Activated T-cell treated with anti-CD3 and anti-CD28 coated beads, Interleukin-2, amount 50 U/mL, for 1 hour (primary cell): ENCODE data around the gene CDK6.

ENCODE experiments used
- DNase-seq: peaks from one replicate; pipeline ENCODE4 v3.0.0-alpha.2; 2020

CDK6 gene

GRCh38 chr7:92636018-92636560 lies 200.3 kb downstream of the CDK6 start:
- DNase-seq, result no peak

- no peak for DNase-seq
Measured at GRCh38 chr7:92635538-92635937, 200.8 kb downstream of the CDK6 start.

- DNase-seq, result no peak
Measured at GRCh38 chr7:92634924-92635519, 201.4 kb downstream of the CDK6 start.

DNA sequence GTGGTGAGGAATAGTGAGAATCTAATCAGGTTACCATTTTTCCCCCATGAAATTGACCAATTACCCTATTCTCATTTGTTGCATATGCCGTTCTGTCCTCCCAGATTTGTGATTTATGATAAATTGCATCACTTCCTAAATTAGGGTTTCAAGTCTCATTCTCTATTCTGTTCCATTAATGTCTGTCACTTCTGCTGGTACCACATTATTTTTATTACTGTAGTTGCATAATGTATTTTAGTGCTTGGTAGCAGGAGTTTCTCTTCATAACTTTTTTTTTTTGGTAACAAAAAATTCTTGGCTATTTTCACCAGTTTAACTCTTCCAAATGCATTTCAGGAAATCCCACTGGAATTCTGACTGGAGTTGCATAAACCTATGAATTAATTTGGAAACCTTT lies 202.2 kb downstream of the CDK6 start:
- no peak for DNase-seq

DNA sequence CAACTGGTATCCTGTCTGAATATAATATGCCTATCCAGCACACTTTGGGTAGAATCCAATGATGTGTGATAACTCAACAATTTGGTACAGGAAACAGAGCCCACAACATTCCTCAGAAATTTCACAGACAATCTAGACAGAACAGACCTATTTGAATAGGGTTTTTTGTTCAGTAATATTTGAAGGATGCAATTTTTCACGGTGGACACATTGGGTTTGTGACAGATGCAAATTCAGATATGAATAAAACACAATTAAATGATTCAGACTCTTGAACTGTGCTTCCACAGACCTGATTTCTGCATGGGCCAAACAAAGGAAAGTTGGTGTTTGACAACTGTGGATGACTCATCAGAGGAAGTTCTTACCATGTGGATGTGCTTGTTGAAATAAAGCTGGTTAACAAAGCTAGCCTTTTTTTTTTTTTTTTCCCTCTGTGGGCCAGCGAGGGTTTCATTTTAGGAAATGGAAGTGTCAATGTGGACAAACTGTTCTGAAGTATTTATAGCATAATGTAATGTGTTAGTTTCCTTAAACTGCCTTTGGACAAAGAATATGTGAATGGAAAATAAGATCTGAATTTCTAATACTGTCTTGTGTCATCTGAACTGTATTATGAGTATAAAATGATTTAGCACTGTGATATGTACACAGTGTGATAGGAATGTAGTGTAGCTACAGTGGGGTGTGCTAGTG lies 203.0 kb downstream of the CDK6 start:
- DNase-seq, result no peak

- DNase-seq, result no peak
Measured at GRCh38 chr7:92632791-92633190, 203.6 kb downstream of the CDK6 start.

DNA sequence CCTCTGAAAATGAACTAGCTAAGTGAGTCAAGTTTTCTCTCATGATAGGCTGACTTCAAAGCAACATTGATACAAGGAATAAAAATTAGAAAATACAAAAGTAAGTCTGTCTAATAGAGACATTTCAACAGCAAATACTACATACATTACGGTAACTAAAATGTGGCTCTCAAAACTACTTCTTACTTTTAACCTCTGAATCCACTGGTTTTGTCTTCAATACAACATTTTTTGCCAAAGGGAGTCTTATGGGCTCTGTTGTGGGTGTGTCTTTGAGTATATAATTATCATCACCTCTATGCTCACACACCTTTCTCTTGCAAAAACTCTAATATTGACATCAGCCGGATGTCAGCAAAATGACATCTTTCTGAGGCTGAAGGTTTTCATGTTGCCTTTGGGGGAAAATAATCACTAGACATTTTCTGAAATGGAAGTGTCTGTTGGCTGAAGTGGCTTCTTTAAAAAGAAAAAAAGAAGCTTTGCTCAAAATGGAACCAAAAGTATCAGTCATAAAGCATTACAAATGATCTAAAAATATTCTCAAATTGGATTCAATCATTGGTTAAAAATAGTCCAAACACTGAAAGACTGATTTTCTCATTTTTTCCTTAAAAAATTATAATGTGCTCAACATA lies 204.4 kb downstream of the CDK6 start:
- no peak for DNase-seq

DNA sequence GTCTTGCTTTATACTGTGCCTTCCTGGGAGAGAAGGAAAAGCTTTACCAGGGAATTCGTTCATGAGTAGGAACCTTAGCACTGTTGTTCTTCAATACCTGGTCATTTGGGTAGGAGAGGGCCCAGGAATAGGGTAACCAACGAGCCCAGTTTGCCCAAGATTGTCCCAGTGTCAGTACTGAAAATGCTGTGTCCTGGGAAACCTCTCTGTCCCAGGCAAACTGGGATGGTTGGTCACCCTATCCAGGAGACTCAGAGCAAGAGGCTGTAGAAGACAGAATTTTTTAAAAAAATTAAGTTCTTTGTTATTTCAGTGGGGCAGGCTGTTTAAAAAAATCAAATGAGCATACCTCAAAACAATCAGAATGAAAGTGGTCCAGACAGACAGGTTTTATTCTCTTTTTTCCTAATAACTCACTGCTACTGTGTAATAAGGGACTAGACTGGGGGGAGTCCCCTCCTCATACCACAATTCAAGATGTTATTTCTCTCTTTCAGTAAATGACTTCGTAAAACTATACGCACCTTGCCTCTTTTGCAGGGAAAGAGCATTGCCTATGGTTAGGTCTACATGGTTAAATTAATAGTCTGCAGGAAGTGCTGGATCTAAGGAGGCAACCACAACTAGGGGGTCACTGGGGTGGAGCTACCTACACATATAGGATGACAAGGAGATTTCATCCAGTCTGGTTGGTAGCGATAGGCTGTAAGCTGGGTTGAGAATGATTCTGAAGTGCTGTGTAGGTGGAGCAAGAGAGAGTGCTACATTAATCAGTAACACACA lies 205.1 kb downstream of the CDK6 start:
- no peak for DNase-seq

- no peak for DNase-seq
Measured at GRCh38 chr7:92629779-92630178, 206.6 kb downstream of the CDK6 start.

- DNase-seq, result no peak
Measured at GRCh38 chr7:92627956-92628355, 208.4 kb downstream of the CDK6 start.

- DNase-seq, result no peak
Measured at GRCh38 chr7:92626281-92626809, 210.0 kb downstream of the CDK6 start.

DNA sequence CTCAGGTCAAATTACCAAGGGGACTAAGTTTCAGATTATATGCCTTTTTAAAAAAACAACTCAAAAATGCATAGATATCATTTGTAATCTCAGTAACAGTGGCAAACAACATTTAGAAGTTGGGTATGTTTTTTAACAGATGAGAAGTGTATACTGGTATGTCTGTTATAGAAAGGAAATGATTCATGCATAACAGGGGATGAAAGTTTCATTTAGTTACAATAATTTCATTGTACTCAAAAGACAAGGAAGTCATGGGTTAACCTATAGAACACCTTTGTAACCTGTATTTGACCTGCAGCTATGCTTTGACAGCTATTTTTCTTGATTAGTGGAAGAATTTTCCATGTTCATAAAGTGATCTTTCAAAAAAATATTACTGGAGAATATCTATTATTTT lies 210.8 kb downstream of the CDK6 start:
- no peak for DNase-seq

DNA sequence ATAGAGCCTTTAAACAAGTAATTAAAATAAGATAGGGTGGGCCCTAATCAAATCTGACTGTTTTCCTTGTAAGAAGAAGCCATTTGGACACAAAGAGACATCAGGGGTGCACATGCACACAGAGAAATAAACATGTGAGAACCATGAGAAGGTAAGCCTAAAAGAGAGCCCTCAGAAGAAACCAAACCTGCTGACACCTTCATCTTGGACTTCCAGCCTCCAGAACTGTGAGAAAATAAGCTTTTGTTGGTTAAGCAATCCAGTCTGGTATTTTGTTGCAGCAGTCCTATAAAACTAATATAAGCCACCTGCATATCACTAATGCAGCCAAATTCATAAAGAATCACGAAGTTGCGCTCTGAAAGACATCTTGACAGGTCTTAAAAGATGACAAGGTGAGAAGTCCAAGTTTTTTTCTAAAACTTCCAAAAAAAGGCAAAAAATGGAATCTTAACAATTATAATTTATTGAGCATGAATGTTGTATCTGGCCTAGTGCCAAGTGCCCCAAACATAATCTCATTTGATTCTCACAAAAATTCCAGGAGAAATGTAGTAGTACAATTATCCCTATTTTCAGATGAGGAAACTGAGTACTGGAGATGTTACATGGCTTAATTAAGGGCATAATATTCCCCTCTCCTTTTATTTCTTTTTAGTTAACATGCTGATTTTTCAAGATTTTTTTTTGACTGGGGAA lies 211.9 kb downstream of the CDK6 start:
- no peak for DNase-seq

GRCh38 chr7:92623544-92623943 lies 212.8 kb downstream of the CDK6 start:
- no peak for DNase-seq

GRCh38 chr7:92622685-92623084 lies 213.7 kb downstream of the CDK6 start:
- DNase-seq, result no peak

- DNase-seq, result no peak
Measured at GRCh38 chr7:92622030-92622429, 214.3 kb downstream of the CDK6 start.

- DNase-seq, result no peak
Measured at GRCh38 chr7:92621561-92622023, 214.8 kb downstream of the CDK6 start.

DNA sequence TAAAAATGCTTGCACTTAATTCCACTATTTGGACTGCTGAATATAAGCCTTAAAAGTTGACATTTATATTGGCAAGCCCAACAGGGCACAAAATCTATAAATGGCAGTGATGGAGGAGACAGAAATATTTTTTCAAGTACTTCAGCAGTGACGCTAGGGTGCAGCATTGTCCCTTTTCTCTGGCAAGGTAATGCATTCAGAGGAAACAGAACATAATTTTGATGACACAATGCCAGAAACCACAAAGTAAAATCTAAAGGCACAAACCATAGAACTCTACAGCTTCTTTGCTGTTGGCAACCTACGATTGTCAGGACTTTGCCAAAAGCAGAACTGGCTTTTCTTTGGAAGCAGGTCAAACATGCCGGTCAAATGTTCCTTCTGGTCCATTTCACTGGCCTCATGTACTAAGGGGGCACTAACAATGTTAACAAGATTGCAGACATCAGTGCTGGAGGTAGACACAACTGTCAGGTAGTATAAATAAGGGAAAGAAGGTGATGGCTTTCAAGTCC lies 215.3 kb downstream of the CDK6 start:
- peak; percentile 63 for DNase-seq

DNA sequence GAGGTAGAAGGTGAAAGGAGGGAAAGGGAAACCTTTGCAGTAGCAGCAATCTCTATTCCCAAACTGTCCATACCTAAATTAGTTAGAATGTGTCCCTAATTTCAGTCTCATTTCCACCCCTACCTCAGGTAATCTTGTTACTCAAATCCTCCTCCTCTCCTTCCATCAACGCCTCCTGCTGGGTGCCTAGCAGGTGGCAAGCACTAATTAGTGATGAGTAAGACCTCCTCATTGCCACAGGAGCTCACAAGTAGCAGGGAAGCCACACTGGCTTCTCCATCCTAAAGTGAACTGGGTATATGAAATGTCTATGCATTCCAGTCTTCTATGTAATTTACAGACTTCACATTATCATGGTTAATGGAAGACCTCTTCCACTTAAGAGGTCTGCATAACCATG lies 220.5 kb downstream of the CDK6 start:
- DNase-seq, result no peak

DNA sequence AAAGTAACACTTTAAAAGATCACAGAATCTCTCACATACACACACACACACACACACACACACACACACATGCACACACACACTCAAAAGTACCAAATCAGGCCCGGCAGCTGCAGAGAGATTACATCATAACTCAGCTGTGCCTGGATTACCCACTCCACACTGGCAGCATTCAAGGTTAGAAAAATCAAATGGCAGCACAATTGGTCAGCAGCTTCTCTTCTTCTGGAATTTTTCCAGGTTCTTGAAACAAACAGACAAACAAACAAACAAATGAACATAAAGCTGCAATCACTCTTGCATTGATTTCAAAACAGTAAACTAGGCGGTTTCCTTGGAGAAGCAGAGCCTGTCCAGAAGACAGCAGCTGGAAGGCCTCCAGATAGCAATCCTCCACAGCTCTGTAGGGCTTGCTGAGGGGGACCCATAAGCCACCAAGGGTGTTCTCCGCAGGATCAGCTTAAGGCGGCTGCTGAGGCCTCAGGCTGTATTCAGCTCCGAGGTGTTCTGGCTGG lies 221.7 kb downstream of the CDK6 start:
- no peak for DNase-seq

- DNase-seq, result no peak
Measured at GRCh38 chr7:92613720-92614119, 222.7 kb downstream of the CDK6 start.

DNA sequence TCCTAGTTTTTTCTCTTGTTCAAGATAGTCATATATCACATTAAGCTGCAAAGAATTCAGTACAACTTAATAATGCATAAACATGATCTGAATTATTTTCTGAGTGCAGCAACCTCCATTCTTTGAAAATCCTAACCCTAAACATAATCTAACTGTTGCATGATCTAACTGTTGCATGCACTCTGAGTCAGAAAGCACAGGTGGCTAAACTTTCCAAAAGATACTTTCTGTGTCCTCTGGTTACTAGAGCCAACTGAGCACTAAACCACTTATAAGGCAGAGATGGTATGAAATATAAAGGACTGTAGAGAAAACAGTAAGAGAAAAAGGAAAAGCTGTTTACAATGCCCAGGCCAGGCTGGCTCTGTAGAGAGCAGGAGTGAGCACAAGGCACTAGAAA lies 223.2 kb downstream of the CDK6 start:
- no peak for DNase-seq
